ENCODE results near the gene COL6A2. TPM values are rescaled to one million over a fixed set of nuclear protein-coding genes. Genes with fewer than 3 reads are reported as not detected.

The COL6A2 gene
- total RNA-seq, 2 donors from 2014 or later: 259 to 377 TPM

DNA sequence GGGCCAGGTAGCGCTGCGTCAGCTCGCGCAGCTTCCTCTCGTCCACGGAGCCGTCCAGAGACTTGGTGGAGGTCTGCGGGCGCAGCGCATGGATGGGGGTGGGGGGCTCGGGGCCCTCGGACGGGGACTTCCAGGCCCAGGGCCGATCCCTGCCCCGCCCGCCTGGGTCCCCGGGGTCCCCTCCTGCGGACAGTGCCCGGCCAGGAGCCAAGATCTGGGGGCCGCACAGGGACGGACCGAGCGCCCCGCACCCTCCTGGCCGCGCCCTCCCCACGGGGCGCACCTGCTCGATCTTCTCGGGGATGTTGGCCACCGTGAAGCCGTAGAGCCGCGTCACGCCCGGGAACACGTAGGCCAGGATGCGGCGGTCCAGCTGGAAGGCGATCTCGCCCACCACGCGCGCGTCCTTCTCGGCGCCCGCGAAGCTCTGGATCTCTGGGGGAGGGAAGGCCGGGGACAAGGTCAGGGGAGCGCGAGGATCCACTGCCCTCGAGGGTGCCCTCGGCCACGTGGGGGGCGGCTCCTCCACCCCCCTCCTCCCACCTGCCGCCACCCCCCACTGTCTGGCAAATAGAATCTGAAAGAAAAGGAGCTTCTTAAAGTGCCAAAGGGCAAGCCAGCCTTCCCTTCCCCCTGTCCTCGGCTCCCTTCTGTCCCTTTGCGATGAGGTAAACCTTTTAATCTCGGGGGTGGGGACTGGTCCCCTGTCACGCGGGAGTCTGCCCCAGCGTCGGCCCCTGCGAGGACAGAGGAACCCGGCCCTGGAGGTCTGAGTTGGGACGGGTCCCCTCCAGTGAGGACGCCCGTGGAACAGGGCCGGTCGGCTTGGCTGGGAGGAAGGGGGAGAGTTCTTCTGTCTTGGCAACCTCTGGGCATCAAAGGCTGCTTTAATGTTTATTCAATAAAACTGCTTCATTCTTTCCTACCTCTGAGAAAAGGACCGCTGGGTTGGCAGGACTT is 64.0 kb downstream of the COL6A2 start:
- H3K27me3 ChIP-seq (ENCODE audit: control insufficient read depth, insufficient read depth, low read length, poor library complexity, severe bottlenecking): no peaks in the 10 kb centered on the region
- no peak overlapping the region for H3K27ac ChIP-seq (ENCODE audit: low read depth, low read length)
- no peaks in the 10 kb centered on the region for H3K4me1 ChIP-seq (ENCODE audit: control insufficient read depth, insufficient read depth, low read length)
- no peak for DNase-seq
- Mint-ChIP-seq H3K27me3 (ENCODE audit: insufficient read depth) (no peaks in the 10 kb centered on the region), H3K36me3 (ENCODE audit: low read depth) (peaks cover 43% of the 10 kb centered on the region), H3K9me3 (peaks cover 19% of the 10 kb centered on the region), H3K4me1 (no peaks in the 10 kb centered on the region), H3K4me3 (no peak overlapping the region), H3K27ac (no peak overlapping the region)
- WGBS, 2 experiments (ENCODE audit: insufficient coverage in 1 of 2, insufficient read length in 1 of 2): 95 to 96% methylated on average over 40 to 67 of the region's 72 CpGs
- H3K36me3 ChIP-seq (ENCODE audit: control insufficient read depth, insufficient read depth, low read length): peaks cover 6% of the 10 kb centered on the region
- TF ChIP-seq, protein P1, sequence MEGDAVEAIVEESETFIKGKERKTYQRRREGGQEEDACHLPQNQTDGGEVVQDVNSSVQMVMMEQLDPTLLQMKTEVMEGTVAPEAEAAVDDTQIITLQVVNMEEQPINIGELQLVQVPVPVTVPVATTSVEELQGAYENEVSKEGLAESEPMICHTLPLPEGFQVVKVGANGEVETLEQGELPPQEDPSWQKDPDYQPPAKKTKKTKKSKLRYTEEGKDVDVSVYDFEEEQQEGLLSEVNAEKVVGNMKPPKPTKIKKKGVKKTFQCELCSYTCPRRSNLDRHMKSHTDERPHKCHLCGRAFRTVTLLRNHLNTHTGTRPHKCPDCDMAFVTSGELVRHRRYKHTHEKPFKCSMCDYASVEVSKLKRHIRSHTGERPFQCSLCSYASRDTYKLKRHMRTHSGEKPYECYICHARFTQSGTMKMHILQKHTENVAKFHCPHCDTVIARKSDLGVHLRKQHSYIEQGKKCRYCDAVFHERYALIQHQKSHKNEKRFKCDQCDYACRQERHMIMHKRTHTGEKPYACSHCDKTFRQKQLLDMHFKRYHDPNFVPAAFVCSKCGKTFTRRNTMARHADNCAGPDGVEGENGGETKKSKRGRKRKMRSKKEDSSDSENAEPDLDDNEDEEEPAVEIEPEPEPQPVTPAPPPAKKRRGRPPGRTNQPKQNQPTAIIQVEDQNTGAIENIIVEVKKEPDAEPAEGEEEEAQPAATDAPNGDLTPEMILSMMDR (conservative IDR thresholded peaks at IDR 0.05): no peak
- no peak overlapping the region for H3K9ac ChIP-seq (ENCODE audit: extremely low read depth, low read length, poor library complexity, severe bottlenecking)
- no peaks in the 10 kb centered on the region for H3K9me3 ChIP-seq (ENCODE audit: control insufficient read depth, low read length)
- no peak overlapping the region for H3K4me3 ChIP-seq (ENCODE audit: low read length)

DNA sequence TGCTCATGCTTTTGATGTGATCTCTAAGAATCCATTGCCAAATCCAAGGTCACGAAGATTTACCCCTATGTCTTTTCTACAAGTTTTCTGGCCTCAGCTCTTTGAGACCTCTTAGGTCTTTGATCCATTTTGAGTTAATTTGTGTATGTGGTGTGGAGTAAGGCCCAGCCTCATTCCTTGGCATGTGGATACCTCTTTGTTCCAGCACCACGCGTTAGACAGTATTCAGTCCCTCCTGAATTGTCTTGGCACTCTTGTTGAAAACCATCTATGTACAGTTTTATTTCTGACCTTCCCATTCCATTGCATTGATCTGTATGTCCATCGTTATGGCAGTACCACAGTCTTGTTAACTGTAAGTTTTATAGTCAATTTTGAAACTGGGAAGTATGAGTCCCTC is 65.5 kb downstream of the COL6A2 start:
- no peak for DNase-seq
- Mint-ChIP-seq H3K4me3 (no peak overlapping the region), H3K36me3 (ENCODE audit: low read depth) (peaks cover 47% of the 10 kb centered on the region), H3K27ac (no peak overlapping the region), H3K27me3 (ENCODE audit: insufficient read depth) (no peaks in the 10 kb centered on the region), H3K9me3 (peaks cover 19% of the 10 kb centered on the region), H3K4me1 (no peaks in the 10 kb centered on the region)
- Histone ChIP-seq H3K4me1 (ENCODE audit: control insufficient read depth, insufficient read depth, low read length) (no peaks in the 10 kb centered on the region), H3K36me3 (ENCODE audit: control insufficient read depth, insufficient read depth, low read length) (peaks cover 6% of the 10 kb centered on the region), H3K4me3 (ENCODE audit: low read length) (no peak overlapping the region), H3K9me3 (ENCODE audit: control insufficient read depth, low read length) (no peaks in the 10 kb centered on the region), H3K27me3 (ENCODE audit: control insufficient read depth, insufficient read depth, low read length, poor library complexity, severe bottlenecking) (no peaks in the 10 kb centered on the region), H3K9ac (ENCODE audit: extremely low read depth, low read length, poor library complexity, severe bottlenecking) (no peak overlapping the region), H3K27ac (ENCODE audit: low read depth, low read length) (no peak overlapping the region)
- WGBS, 2 experiments (ENCODE audit: insufficient coverage in 1 of 2, insufficient read length in 1 of 2): 91 to 99% methylated on average over 4 of the region's 4 CpGs
- TF ChIP-seq, protein P1 (conservative IDR thresholded peaks at IDR 0.05): no peak

DNA sequence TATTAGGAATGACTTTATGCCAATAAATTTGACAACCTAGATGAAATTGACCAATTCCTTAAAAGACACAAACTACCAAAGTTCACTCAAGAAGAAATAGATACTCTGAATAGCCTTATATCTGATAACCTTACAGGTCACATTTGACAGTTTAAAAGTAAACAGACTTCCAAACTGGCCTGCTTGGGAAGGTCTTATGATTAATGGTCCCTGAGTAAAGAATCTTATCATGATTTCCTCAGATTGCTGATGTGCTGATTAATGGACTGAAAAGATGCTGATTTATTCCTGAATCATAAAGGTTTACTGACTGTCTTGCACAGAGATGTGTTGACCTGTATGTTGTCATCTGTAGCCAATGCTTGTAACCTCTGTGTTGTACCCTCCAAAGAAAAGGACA is 67.2 kb downstream of the COL6A2 start:
- Mint-ChIP-seq H3K27ac (no peak overlapping the region), H3K27me3 (ENCODE audit: insufficient read depth) (no peaks in the 10 kb centered on the region), H3K36me3 (ENCODE audit: low read depth) (peaks cover 45% of the 10 kb centered on the region), H3K4me1 (no peaks in the 10 kb centered on the region), H3K9me3 (peaks cover 17% of the 10 kb centered on the region), H3K4me3 (no peak overlapping the region)
- TF ChIP-seq, protein P1 (conservative IDR thresholded peaks at IDR 0.05): no peak
- no peak overlapping the region for H3K27ac ChIP-seq (ENCODE audit: low read depth, low read length)
- H3K36me3 ChIP-seq (ENCODE audit: control insufficient read depth, insufficient read depth, low read length): peaks cover 6% of the 10 kb centered on the region
- no peak overlapping the region for H3K9ac ChIP-seq (ENCODE audit: extremely low read depth, low read length, poor library complexity, severe bottlenecking)
- H3K4me3 ChIP-seq (ENCODE audit: low read length): no peak overlapping the region
- H3K27me3 ChIP-seq (ENCODE audit: control insufficient read depth, insufficient read depth, low read length, poor library complexity, severe bottlenecking): no peaks in the 10 kb centered on the region
- no peak for DNase-seq
- no peaks in the 10 kb centered on the region for H3K4me1 ChIP-seq (ENCODE audit: control insufficient read depth, insufficient read depth, low read length)
- no peaks in the 10 kb centered on the region for H3K9me3 ChIP-seq (ENCODE audit: control insufficient read depth, low read length)
